ENCODE data around the gene TTLL9.

DNA sequence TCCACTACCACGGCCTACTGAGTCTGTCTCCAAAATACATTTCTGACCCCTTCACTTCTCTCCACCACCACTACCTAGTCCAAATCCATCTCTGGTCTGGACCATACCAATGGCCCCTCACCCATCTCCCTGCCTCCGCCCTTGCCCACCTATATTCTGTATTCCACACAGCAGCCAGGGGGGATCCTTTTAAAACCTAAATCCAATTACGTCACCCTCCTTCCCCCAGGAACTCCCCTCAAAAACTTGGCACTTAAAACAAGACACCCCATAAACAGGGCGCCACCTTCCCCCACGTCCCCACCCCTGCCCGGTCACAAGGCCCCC, 80.7 kb downstream of the TTLL9 start:
- no peak for TF ChIP-seq POLR2AphosphoS5 (IDR thresholded peaks at IDR 0.05)
- TF ChIP-seq, protein P1, sequence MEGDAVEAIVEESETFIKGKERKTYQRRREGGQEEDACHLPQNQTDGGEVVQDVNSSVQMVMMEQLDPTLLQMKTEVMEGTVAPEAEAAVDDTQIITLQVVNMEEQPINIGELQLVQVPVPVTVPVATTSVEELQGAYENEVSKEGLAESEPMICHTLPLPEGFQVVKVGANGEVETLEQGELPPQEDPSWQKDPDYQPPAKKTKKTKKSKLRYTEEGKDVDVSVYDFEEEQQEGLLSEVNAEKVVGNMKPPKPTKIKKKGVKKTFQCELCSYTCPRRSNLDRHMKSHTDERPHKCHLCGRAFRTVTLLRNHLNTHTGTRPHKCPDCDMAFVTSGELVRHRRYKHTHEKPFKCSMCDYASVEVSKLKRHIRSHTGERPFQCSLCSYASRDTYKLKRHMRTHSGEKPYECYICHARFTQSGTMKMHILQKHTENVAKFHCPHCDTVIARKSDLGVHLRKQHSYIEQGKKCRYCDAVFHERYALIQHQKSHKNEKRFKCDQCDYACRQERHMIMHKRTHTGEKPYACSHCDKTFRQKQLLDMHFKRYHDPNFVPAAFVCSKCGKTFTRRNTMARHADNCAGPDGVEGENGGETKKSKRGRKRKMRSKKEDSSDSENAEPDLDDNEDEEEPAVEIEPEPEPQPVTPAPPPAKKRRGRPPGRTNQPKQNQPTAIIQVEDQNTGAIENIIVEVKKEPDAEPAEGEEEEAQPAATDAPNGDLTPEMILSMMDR (IDR thresholded peaks at IDR 0.05): no peak
- no peak for TF ChIP-seq POLR2A (IDR thresholded peaks at IDR 0.05)

Measured in stomach (tissue), 4 donors.